ENCODE results near the gene AUP1.

Gene AUP1

GRCh38 chr2:74551942-74552913 lies 22.7 kb upstream of the AUP1 start:
- DNase-seq (ENCODE audit: low spot score in 2 of 2) (no peak), ATAC-seq (ENCODE audit: low read depth) (no peak)
- Mint-ChIP-seq H3K4me3 (peak overlapping the region; percentile 48), H3K9me3 (no peaks in the 10 kb centered on the region), H3K4me1 (peaks cover 36% of the 10 kb centered on the region), H3K27ac (peak overlapping the region; percentile 33), H3K36me3 (peaks cover 3% of the 10 kb centered on the region), H3K27me3 (peaks cover 13% of the 10 kb centered on the region)

GRCh38 chr2:74551530-74551929 lies 22.0 kb upstream of the AUP1 start:
- ATAC-seq (ENCODE audit: low read depth), result no peak
- Mint-ChIP-seq H3K4me1 (peaks cover 33% of the 10 kb centered on the region), H3K27me3 (peaks cover 15% of the 10 kb centered on the region), H3K36me3 (no peaks in the 10 kb centered on the region), H3K9me3 (no peaks in the 10 kb centered on the region), H3K27ac (peak overlapping the region; percentile 12), H3K4me3 (no peak overlapping the region)
- DNase-seq (ENCODE audit: low spot score in 2 of 2), result no peak

- no peak for DNase-seq (ENCODE audit: low spot score in 2 of 2)
- peaks cover 30% of the 10 kb centered on the region for H3K4me1 Mint-ChIP-seq
- H3K27ac Mint-ChIP-seq, result no peak overlapping the region
- no peaks in the 10 kb centered on the region for H3K9me3 Mint-ChIP-seq
- peaks cover 15% of the 10 kb centered on the region for H3K27me3 Mint-ChIP-seq
- peaks cover 2% of the 10 kb centered on the region for H3K36me3 Mint-ChIP-seq
- no peak for ATAC-seq (ENCODE audit: low read depth)
- peak overlapping the region; percentile 27 for H3K4me3 Mint-ChIP-seq
Measured at GRCh38 chr2:74550231-74550630, 20.7 kb upstream of the AUP1 start.

GRCh38 chr2:74548900-74549826 lies 19.7 kb upstream of the AUP1 start:
- ATAC-seq (ENCODE audit: low read depth) (peak; percentile 29), DNase-seq (ENCODE audit: low spot score in 2 of 2) (no peak)
- H3K9me3 Mint-ChIP-seq, result no peaks in the 10 kb centered on the region
- H3K36me3 Mint-ChIP-seq, result peaks cover 2% of the 10 kb centered on the region
- peak overlapping the region; percentile 5 for H3K27ac Mint-ChIP-seq
- H3K4me3 Mint-ChIP-seq, result peak overlapping the region; percentile 78
- H3K4me1 Mint-ChIP-seq, result peaks cover 30% of the 10 kb centered on the region
- peaks cover 15% of the 10 kb centered on the region for H3K27me3 Mint-ChIP-seq

- Mint-ChIP-seq H3K27me3 (peaks cover 15% of the 10 kb centered on the region), H3K9me3 (no peaks in the 10 kb centered on the region), H3K4me3 (peak overlapping the region; percentile 78), H3K27ac (peak overlapping the region; percentile 10), H3K4me1 (peaks cover 26% of the 10 kb centered on the region), H3K36me3 (peaks cover 2% of the 10 kb centered on the region)
- ATAC-seq (ENCODE audit: low read depth) (no peak), DNase-seq (ENCODE audit: low spot score in 2 of 2) (no peak)
Measured at GRCh38 chr2:74548285-74548899, 18.9 kb upstream of the AUP1 start.

GRCh38 chr2:74546004-74546403 lies 16.5 kb upstream of the AUP1 start:
- ATAC-seq (ENCODE audit: low read depth), result no peak
- no peak for DNase-seq (ENCODE audit: low spot score in 2 of 2)
- H3K27me3 Mint-ChIP-seq, result peaks cover 12% of the 10 kb centered on the region

GRCh38 chr2:74544634-74545033 lies 15.1 kb upstream of the AUP1 start:
- H3K27me3 Mint-ChIP-seq, result peaks cover 8% of the 10 kb centered on the region
- DNase-seq (ENCODE audit: low spot score in 2 of 2), result no peak
- no peaks in the 10 kb centered on the region for H3K9me3 Mint-ChIP-seq
- H3K36me3 Mint-ChIP-seq, result peaks cover 3% of the 10 kb centered on the region
- H3K27ac Mint-ChIP-seq, result no peak overlapping the region
- H3K4me3 Mint-ChIP-seq, result no peak overlapping the region
- peaks cover 12% of the 10 kb centered on the region for H3K4me1 Mint-ChIP-seq
- ATAC-seq (ENCODE audit: low read depth), result peak; percentile 32

More at GRCh38 chr2:74546004-74546403, 16.5 kb upstream of the AUP1 start:
- Mint-ChIP-seq H3K4me1 (peaks cover 10% of the 10 kb centered on the region), H3K4me3 (no peak overlapping the region), H3K36me3 (peaks cover 3% of the 10 kb centered on the region), H3K27ac (no peak overlapping the region), H3K9me3 (no peaks in the 10 kb centered on the region)

- Mint-ChIP-seq H3K27me3 (peaks cover 3% of the 10 kb centered on the region), H3K4me3 (no peak overlapping the region)
Measured at GRCh38 chr2:74542978-74543377, 13.5 kb upstream of the AUP1 start.

GRCh38 chr2:74540291-74540690 lies 10.8 kb upstream of the AUP1 start:
- ATAC-seq (ENCODE audit: low read depth) (no peak), DNase-seq (ENCODE audit: low spot score in 2 of 2) (no peak)
- Mint-ChIP-seq H3K4me3 (peak overlapping the region; percentile 44), H3K27ac (no peak overlapping the region), H3K36me3 (peaks cover 5% of the 10 kb centered on the region), H3K9me3 (peaks cover 3% of the 10 kb centered on the region), H3K4me1 (peaks cover 25% of the 10 kb centered on the region), H3K27me3 (no peaks in the 10 kb centered on the region)

More at GRCh38 chr2:74542978-74543377, 13.5 kb upstream of the AUP1 start:
- Mint-ChIP-seq H3K36me3 (peaks cover 6% of the 10 kb centered on the region), H3K27ac (no peak overlapping the region), H3K9me3 (peaks cover 3% of the 10 kb centered on the region), H3K4me1 (peaks cover 18% of the 10 kb centered on the region)
- DNase-seq (ENCODE audit: low spot score in 2 of 2), result no peak
- no peak for ATAC-seq (ENCODE audit: low read depth)

GRCh38 chr2:74538881-74539339 lies 9.4 kb upstream of the AUP1 start:
- H3K27me3 Mint-ChIP-seq, result no peaks in the 10 kb centered on the region
- peak overlapping the region; percentile 99 for H3K27ac Mint-ChIP-seq
- peaks cover 25% of the 10 kb centered on the region for H3K4me1 Mint-ChIP-seq
- H3K4me3 Mint-ChIP-seq, result peak overlapping the region; percentile 94
- peaks cover 3% of the 10 kb centered on the region for H3K9me3 Mint-ChIP-seq
- H3K36me3 Mint-ChIP-seq, result peaks cover 5% of the 10 kb centered on the region
- ATAC-seq (ENCODE audit: low read depth) (peak; percentile 96), DNase-seq (ENCODE audit: low spot score in 2 of 2) (peak in 1 of 2 donors; percentile 29)

- no peak overlapping the region for H3K4me3 Mint-ChIP-seq
- ATAC-seq (ENCODE audit: low read depth), result no peak
- DNase-seq (ENCODE audit: low spot score in 2 of 2), result no peak
- H3K27ac Mint-ChIP-seq, result peak overlapping the region; percentile 99
- H3K36me3 Mint-ChIP-seq, result peaks cover 3% of the 10 kb centered on the region
- peaks cover 27% of the 10 kb centered on the region for H3K4me1 Mint-ChIP-seq
- no peaks in the 10 kb centered on the region for H3K27me3 Mint-ChIP-seq
- peaks cover 3% of the 10 kb centered on the region for H3K9me3 Mint-ChIP-seq
Measured at GRCh38 chr2:74537140-74537539, 7.6 kb upstream of the AUP1 start.

GRCh38 chr2:74536166-74536950 lies 6.9 kb upstream of the AUP1 start:
- Mint-ChIP-seq H3K9me3 (peaks cover 3% of the 10 kb centered on the region), H3K4me1 (peaks cover 34% of the 10 kb centered on the region), H3K36me3 (peaks cover 3% of the 10 kb centered on the region), H3K4me3 (no peak overlapping the region), H3K27ac (no peak overlapping the region), H3K27me3 (no peaks in the 10 kb centered on the region)
- ATAC-seq (ENCODE audit: low read depth) (no peak), DNase-seq (ENCODE audit: low spot score in 2 of 2) (no peak)

GRCh38 chr2:74535440-74535965 lies 6.0 kb upstream of the AUP1 start:
- H3K4me1 Mint-ChIP-seq, result peaks cover 40% of the 10 kb centered on the region
- no peak overlapping the region for H3K4me3 Mint-ChIP-seq

More at GRCh38 chr2:74535440-74535965, 6.0 kb upstream of the AUP1 start:
- DNase-seq (ENCODE audit: low spot score in 2 of 2), result no peak
- Mint-ChIP-seq H3K27ac (no peak overlapping the region), H3K27me3 (no peaks in the 10 kb centered on the region), H3K36me3 (peaks cover 3% of the 10 kb centered on the region), H3K9me3 (peaks cover 3% of the 10 kb centered on the region)
- no peak for ATAC-seq (ENCODE audit: low read depth)

All from memory B cell (primary cell).